Lower leg skin (tissue), 4 donors: Measurements from ENCODE around the gene PDZD11. TPM values are rescaled to one million over a fixed set of nuclear protein-coding genes. Genes with fewer than 3 reads are reported as not detected.
"Not testable (repeated sequence)": the region's sequence is repeated elsewhere in the genome, so short reads cannot be mapped to it uniquely, and the experiment has no call there.

ENCODE experiments used
- DNase-seq, 2 donors: peaks; one replicate each; pipeline ENCODE4 v3.0.0-alpha.2; 2019; ENCODE audit warnings: low spot score in 2 of 2
- H3K4me3 ChIP-seq: fragments of 200-600 bp; sonication (generic); 2 replicates; pipeline ENCODE4 v1.5.1; 2017; ENCODE audit warnings: mild to moderate bottlenecking, low read depth; ENCODE audit not compliant: poor library complexity, severe bottlenecking
- POLR2A ChIP-seq, 2 donors: fragments of 450-650 bp; IDR thresholded peaks; one replicate each; pipeline ENCODE4 v1.6.1; 2016 to 2017; ENCODE audit warnings: antibody characterized with exemption in 2 of 2, mild to moderate bottlenecking in 1 of 2, moderate library complexity in 1 of 2
- WGBS, 2 donors: methylation state at CpG; one replicate each; pipeline ENCODE4 v1.1.5; 2018; 5-methylcytosine and 5-hydroxymethylcytosine counted together
- intact Hi-C: fragments of 100-400 bp; cut with DNase I; formaldehyde crosslinking; loops from one replicate; pipeline ENCODE4 v1.15.0; 2023; ENCODE audit warnings: low total_unique reads
- total RNA-seq, 4 donors: library from RNA; depleted of rRNA; stranded (reverse); fragments of >200 nt; gene quantifications; one replicate each; pipeline ENCODE4 v1.1.0, GENCODE V29; 2016
- TF ChIP-seq, protein P1 (sequence below), 3 donors: fragments of 450-650 bp; IDR thresholded peaks; one replicate each; pipeline ENCODE4 v1.5.1; 2016; ENCODE audit warnings: antibody characterized with exemption in 3 of 3, mild to moderate bottlenecking in 3 of 3, moderate library complexity in 2 of 3

PDZD11 gene
- total RNA-seq, 4 donors from 2014 or later, result 19.9 to 35.3 (median 33.2) TPM

DNA sequence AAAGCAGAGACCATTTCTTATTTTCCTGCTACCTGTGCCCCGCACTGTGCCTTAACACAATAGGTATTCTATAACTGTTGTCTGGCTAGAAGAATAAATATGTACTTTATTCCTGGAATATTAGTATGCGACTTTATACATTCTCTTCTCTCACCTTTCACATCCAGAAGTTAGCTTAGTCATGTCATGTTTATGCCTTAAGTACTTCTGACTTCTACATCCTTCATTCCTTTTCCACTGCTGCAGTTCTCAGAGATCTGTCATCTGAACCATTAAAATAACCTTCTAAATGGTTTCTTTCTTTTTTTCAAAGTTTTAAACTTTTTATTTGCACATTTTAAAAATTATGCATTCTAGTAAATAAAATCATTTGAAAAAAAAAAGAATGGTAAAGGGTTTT lies 34.6 kb upstream of the PDZD11 start:
- WGBS, 2 donors, result 86 to 91% methylated on average over 2 of the region's 2 CpGs
- TF ChIP-seq, protein P1, sequence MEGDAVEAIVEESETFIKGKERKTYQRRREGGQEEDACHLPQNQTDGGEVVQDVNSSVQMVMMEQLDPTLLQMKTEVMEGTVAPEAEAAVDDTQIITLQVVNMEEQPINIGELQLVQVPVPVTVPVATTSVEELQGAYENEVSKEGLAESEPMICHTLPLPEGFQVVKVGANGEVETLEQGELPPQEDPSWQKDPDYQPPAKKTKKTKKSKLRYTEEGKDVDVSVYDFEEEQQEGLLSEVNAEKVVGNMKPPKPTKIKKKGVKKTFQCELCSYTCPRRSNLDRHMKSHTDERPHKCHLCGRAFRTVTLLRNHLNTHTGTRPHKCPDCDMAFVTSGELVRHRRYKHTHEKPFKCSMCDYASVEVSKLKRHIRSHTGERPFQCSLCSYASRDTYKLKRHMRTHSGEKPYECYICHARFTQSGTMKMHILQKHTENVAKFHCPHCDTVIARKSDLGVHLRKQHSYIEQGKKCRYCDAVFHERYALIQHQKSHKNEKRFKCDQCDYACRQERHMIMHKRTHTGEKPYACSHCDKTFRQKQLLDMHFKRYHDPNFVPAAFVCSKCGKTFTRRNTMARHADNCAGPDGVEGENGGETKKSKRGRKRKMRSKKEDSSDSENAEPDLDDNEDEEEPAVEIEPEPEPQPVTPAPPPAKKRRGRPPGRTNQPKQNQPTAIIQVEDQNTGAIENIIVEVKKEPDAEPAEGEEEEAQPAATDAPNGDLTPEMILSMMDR (IDR thresholded peaks at IDR 0.05), result no peak
- TF ChIP-seq POLR2A (IDR thresholded peaks at IDR 0.05), result no peak
- no peak for DNase-seq
- intact Hi-C loops, result no loop called here
- H3K4me3 ChIP-seq, result no peak overlapping the region

DNA sequence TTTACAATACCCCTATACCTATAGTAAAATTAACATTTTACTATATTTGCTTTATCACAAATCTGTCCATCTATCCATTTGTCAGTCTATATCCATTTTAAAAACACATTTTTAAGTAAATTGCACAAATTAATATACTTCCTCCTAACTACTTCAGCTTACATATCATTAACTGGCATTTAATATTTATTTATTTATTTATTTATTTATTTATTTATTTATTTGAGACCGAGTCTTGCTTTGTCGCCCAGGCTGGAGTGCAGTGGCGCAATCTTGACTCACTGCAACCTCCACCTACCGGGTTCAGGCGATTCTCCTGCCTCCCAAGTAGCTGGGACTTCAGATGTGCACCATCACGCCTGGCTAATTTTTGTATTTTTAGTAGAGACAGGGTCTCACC lies 33.9 kb upstream of the PDZD11 start:
- H3K4me3 ChIP-seq, DNase-seq, intact Hi-C loops: not testable (repeated sequence)
- 94 to 95% methylated on average over 6 of the region's 6 CpGs for WGBS, 2 donors

DNA sequence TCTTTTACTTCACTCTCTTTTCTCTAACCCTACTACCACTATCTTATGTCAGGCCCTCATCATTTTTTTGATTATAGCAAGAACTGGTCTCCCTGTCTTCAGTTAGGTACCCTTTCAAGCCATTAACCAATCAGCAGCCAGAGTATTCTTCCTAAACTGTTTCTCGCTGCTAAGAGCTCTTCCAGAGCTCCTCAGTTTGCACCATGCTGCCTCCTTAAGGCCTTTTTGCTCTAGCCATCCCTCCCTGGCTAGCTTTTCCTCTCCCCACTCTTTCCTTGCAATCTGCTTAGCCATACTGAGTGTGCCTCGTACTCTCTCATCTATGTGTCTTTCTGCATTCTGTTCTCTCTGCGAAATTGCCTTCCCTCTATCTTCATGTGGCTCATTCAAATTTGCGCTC lies 33.1 kb upstream of the PDZD11 start:
- no peak overlapping the region for H3K4me3 ChIP-seq
- 93 to 96% methylated on average over 4 of the region's 4 CpGs for WGBS, 2 donors
- TF ChIP-seq POLR2A (IDR thresholded peaks at IDR 0.05), result no peak
- TF ChIP-seq, protein P1 (IDR thresholded peaks at IDR 0.05), result no peak
- DNase-seq, result no peak
- intact Hi-C loops, result no loop called here

DNA sequence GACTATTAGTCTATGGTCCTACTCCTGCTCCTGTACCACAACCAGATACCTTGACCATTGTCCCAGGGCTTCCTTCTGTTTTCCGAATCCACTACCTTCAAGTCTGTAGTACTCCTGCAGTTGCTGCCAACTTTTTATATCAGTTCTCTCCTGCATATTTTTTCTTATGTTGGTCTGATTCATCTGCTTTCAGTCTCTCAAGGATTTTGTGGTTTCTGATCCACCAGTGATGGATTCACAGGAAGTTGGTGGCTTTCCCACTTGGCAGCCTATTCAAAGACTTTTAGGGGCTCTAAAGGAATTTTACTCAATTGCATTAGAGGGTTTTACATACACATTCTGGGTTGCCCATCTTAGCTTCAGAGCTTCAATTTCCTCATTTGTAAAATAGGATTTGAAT lies 23.8 kb upstream of the PDZD11 start:
- H3K4me3 ChIP-seq, result no peak overlapping the region
- 78 to 96% methylated on average over 1 of the region's 1 CpG for WGBS, 2 donors
- no peak for TF ChIP-seq POLR2A (IDR thresholded peaks at IDR 0.05)
- DNase-seq, result no peak
- intact Hi-C loops, result no loop called here

DNA sequence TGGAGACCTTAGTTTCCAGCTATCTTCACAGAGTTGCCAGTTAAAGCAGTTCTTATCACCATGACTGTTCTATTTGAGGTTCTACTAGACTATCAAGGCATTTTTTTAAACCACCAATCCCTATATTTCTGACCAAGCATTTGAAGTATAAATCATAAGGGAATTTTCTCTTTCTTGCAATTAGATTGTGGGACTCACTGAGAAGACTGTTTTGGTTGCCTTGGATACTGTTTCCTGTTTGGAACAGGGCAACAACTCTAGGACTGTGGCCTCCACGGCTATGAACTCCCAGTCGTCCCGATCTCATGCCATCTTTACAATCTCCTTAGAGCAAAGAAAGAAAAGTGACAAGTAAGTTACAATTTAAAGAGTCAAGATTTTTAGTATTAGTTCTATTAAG lies 12.0 kb upstream of the PDZD11 start:
- 45 to 58% methylated on average over 3 of the region's 3 CpGs for WGBS, 2 donors
- H3K4me3 ChIP-seq, result no peak overlapping the region
- intact Hi-C loops, result no loop called here
- TF ChIP-seq POLR2A (IDR thresholded peaks at IDR 0.05), result no peak
- no peak for DNase-seq

DNA sequence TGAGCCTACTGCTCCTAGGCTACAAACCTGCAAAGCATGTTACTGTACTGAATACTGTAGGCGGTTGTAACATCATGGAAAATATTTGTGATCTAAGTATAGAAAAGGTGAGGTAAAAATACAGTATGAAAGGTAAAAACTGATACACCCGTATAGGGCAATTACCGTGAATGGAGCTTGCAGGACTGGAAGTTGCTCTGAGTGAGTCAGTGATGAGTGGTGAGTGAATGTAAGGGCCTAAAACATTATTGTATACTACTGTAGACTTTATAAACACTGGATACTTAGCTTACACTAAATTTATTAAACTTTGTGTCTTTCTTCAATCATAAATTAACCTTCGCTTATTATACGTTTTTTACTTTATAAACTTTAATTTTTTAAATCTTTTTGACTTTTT lies 3.9 kb upstream of the PDZD11 start:
- 81 to 94% methylated on average over 5 of the region's 5 CpGs for WGBS, 2 donors
- TF ChIP-seq, protein P1 (IDR thresholded peaks at IDR 0.05), result no peak
- TF ChIP-seq POLR2A (IDR thresholded peaks at IDR 0.05), result no peak
- intact Hi-C loops, result no loop called here

DNA sequence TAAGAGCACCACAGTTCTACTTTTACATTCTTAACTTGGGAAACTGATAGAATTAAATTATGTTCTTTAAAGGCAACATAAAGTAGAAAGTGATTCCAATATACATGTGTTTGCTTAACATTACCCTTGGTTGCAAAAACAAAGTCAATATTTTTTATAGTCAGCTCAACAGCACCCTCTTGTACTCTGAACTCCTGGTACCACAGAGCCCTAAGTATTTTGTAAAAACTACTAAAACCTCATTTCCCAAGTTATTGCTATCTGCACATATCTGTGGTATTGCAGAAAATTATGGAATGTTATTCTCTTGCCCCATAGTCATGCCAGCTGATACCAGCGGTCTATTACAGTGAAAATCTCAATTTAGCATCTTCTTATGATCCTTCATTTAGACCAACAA lies 3.1 kb upstream of the PDZD11 start:
- WGBS, 2 donors, result 0 to 5% methylated on average over 1 of the region's 1 CpG

More for the DNA sequence above, 3.9 kb upstream of the PDZD11 start:
- H3K4me3 ChIP-seq, result no peak overlapping the region
- no peak for DNase-seq

More for the DNA sequence above, 3.1 kb upstream of the PDZD11 start:
- H3K4me3 ChIP-seq, result no peak overlapping the region
- DNase-seq, result no peak
- intact Hi-C loops, result no loop called here
- TF ChIP-seq POLR2A (IDR thresholded peaks at IDR 0.05), result no peak
- TF ChIP-seq, protein P1 (IDR thresholded peaks at IDR 0.05), result no peak
